Superior temporal gyrus (tissue), 1 donor: Measurements from ENCODE around the gene LIN37.
"Not testable (repeated sequence)": the region's sequence is repeated elsewhere in the genome, so short reads cannot be mapped to it uniquely, and the experiment has no call there.

Experiments used
- DNase-seq: peaks from one replicate; pipeline ENCODE4 v3.0.0-alpha.2; 2016; ENCODE audit errors: extremely low spot score

LIN37 gene

DNA sequence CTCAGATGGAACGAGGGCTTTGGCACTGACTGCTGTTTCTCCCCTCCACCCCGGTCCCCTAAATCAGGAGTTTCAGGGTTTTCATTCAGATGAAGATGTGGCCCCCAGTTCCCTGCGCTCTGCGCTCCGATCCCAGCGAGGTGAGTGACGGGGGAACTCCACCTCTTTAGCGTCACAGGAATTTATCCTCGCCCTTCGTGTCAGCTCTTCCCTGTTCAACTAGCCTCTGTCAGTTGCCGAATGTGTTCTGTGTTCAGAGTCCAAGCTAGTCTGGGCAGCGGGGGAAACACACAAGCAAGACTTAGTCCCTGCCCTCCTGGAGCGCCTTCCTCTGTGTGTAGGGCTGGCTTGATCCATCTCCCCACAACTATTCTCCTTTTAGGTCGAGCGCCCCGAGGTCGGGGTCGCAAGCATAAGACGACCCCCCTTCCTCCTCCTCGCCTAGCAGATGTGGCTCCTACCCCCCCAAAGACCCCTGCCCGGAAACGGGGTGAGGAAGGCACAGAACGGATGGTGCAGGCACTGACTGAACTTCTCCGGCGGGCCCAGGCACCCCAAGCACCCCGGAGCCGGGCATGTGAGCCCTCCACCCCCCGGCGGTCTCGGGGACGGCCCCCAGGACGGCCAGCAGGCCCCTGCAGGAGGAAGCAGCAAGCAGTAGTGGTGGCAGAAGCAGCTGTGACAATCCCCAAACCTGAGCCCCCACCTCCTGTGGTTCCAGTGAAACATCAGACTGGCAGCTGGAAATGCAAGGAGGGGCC is 28.8 kb upstream of the LIN37 start:
- no peak for DNase-seq

DNA sequence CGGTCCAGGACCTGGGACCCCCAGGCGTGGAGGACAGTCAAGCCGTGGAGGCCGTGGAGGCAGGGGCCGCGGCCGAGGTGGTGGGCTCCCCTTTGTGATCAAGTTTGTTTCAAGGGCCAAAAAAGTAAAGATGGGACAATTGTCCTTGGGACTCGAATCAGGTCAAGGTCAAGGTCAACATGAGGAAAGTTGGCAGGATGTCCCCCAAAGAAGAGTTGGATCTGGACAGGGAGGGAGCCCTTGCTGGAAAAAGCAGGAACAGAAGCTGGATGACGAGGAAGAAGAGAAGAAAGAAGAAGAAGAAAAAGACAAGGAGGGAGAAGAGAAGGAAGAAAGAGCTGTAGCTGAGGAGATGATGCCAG is 28.2 kb upstream of the LIN37 start:
- no peak for DNase-seq

DNA sequence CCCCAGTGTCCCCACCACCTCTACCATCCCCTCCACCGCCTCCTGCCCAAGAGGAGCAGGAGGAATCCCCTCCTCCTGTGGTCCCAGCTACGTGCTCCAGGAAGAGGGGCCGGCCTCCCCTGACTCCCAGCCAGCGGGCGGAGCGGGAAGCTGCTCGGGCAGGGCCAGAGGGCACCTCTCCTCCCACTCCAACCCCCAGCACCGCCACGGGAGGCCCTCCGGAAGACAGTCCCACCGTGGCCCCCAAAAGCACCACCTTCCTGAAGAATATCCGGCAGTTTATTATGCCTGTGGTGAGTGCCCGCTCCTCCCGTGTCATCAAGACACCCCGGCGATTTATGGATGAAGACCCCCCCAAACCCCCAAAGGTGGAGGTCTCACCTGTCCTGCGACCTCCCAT is 27.7 kb upstream of the LIN37 start:
- no peak for DNase-seq

DNA sequence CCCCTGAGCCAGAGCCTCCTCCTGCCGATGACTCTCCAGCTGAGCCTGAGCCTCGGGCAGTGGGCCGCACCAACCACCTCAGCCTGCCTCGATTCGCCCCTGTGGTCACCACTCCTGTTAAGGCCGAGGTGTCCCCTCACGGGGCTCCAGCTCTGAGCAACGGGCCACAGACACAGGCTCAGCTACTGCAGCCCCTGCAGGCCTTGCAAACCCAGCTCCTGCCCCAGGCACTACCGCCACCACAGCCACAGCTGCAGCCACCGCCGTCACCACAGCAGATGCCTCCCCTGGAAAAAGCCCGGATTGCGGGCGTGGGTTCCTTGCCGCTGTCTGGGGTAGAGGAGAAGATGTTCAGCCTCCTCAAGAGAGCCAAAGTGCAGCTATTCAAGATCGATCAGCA is 27.0 kb upstream of the LIN37 start:
- DNase-seq, result no peak

DNA sequence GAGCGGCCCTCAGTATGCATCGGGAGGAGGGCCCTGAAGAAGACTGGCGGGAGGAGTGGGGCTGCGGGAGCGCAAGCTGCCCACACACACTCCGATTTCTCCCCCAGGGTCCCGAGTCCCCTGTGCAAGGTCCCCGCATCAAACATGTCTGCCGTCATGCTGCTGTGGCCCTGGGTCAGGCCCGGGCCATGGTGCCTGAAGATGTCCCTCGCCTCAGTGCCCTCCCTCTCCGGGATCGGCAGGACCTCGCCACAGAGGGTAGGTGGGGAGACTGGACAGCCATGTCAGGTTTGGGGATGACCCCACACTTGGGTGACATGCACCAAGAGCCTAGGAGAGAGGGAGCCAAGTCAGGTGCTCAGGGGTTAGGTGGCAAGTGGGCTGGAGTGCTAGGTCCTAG is 25.9 kb upstream of the LIN37 start:
- DNase-seq, result no peak

DNA sequence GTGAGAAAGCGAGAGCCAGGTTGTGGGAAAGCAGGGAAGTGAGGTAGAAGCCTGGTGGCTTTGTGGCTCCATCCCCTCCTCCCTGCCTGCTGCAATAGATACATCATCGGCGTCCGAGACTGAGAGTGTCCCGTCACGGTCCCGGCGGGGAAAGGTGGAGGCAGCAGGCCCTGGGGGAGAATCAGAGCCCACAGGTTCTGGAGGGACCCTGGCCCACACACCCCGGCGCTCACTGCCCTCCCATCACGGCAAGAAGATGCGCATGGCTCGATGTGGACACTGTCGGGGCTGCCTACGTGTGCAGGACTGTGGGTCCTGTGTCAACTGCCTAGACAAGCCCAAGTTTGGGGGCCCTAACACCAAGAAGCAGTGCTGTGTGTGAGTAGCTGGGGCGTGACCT is 25.5 kb upstream of the LIN37 start:
- DNase-seq, result no peak

DNA sequence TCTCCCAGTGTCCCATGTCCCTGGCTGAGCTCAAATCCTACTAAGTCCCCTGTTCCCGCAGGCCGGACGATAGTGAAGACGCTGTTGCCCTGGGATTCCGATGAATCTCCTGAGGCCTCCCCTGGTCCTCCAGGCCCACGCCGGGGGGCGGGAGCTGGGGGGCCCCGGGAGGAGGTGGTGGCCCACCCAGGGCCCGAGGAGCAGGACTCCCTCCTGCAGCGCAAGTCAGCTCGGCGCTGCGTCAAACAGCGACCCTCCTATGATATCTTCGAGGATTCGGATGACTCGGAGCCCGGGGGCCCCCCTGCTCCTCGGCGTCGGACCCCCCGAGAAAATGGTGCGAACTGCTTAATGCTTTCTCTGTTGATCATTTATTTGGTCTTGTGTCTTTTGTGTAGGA is 24.7 kb upstream of the LIN37 start:
- no peak for DNase-seq

DNA sequence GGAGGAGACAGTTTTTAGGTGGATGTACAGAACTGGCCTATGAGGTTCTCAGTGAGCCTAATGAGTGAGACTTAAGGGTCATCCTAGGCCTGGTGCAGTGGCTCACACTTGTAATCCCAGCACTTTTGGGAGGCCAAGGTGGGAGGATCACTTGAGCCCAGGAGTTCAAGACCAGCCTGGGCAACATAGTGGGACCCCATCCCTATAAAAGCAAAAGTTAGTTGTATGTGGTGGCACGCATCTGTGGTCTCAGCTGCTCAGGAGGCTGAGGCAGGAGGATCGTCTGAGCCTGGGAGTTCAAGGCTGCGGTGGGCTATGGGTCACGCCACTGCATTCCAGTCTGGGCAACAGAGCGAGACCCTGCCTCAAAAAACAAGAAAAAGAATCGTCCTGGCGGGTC is 24.2 kb upstream of the LIN37 start:
- DNase-seq, result not testable (repeated sequence)

DNA sequence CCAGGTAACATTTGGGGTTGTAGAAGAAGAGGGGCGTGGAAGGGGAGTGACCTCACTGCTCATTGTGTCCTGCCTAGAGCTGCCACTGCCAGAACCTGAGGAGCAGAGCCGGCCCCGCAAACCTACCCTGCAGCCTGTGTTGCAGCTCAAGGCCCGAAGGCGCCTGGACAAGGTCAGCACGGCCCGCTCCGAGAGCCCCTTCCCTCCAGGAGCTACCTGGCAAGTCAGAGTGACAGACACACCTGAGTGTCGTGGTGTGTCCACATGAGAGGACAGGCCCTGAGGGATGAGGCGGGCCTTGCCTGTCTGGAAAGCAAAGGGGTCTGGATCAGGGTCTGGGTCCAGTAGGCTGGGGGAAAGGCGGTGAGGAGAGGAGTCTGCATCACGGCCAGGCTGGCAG is 23.8 kb upstream of the LIN37 start:
- no peak for DNase-seq

DNA sequence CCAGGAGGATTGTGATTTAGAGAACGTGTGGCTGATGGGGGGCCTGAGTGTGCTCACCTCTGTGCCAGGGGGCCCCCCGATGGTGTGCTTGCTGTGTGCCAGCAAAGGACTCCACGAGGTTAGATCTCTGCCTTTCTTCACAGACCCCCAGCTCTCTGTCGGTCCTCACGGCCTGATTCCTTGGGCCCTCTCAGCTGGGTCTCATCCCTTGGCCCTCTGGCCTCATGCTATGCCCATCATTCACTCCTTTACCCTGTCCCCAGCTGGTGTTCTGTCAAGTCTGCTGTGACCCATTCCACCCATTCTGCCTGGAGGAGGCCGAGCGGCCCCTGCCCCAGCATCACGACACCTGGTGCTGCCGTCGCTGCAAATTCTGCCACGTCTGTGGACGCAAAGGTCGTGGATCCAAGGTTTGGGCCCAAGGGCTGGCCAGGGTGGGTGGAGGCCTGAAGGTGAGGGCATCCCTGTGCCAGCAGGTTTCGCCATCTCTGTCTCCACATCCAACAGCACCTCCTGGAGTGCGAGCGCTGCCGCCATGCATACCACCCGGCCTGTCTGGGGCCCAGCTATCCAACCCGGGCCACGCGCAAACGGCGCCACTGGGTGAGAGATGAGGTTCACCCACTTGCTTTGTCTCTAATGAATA is 23.0 kb upstream of the LIN37 start:
- DNase-seq, result no peak

DNA sequence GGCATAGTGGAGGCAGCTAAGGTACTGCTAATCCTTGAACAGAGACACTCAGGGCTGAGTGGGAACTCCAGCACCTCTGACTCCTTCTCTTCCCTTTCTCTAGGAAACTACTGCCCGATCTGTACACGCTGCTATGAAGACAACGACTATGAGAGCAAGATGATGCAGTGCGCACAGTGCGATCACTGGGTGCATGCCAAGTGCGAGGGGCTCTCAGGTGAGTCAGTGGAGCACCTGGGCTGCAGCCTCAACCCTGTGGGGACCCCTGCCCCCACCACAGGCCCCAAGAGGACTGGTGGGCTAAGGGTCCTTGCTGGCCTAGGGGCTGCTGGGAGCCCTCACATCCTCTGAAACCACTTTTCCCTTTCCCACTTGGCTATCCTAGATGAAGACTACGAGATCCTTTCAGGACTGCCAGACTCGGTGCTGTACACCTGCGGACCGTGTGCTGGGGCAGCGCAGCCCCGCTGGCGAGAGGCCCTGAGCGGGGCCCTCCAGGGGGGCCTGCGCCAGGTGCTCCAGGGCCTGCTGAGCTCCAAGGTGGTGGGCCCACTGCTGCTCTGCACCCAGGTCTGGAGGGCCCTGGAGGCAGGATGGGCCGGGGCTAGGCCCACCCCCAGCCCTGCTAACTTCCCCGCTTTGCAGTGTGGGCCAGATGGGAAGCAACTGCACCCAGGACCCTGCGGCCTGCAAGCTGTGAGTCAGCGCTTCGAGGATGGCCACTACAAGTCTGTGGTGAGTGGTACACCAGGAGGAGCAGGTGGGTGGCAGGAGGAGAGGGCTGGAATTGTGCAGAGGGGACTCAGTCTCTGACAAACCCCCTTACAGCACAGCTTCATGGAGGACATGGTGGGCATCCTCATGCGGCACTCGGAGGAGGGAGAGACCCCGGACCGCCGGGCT is 21.1 kb upstream of the LIN37 start:
- DNase-seq, result no peak

DNA sequence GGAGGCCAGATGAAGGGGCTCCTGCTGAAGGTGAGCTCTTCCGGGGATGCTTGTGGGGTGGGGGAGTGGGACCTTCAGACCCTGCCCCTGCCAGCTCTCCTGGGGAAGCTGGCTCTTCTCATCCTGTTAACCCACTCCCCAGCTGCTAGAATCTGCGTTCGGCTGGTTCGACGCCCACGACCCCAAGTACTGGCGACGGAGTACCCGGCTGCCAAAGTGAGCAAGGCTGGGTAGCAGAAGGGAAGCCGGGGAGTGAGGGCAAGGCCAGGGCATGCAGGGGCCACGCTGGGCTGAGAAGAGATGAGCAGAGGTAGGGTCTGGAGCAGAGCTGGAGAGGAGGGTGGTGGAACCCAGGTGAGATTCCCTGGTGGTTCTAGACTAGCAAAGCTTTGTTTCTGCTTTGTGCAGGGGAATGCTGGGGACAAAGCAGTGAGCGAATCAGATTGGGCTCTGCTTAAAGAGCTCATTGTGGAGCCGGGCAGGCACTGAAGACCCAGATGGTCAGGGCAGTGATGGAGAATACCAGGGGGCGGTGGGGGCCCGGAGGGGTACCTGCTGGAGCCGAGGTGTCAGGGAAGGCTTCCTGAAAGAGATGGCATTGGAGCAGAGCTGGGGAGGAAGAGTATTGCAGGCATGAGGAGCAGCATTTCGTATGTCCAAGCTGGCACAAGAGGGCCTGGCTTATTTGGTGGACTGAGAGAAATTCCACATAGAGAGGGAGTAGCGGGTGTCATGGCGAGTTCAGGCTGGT is 20.2 kb upstream of the LIN37 start:
- DNase-seq, result no peak

DNA sequence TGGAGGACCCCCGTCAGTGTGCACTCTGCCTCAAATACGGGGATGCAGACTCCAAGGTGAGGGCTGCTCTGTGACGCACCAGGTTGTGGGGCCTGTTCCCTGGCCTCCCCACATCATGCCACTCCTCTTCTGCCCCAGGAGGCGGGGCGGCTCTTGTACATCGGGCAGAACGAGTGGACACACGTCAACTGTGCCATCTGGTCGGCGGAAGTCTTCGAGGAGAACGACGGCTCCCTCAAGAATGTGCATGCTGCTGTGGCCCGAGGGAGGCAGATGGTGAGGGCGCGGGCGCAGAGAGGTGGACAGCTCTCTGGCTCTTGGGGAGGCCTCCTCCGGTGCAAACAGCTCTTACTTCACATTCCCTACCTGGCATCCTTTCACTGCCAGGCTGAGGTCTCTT is 19.4 kb upstream of the LIN37 start:
- DNase-seq, result no peak

DNA sequence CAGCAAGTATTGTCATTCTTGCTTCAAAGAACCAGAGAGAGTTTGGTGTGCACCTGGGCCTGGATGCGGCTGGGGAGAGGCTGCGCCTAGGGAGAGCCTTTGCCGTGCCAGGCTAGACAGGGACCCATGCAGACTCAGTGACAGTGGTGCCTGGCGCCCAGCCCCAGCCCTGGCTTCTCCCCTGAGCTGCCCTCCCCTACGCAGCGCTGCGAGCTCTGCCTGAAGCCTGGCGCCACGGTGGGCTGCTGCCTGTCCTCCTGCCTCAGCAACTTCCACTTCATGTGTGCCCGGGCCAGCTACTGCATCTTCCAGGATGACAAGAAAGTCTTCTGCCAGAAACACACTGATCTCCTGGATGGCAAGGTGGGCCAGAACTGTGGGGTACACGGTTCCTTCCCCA is 18.6 kb upstream of the LIN37 start:
- no peak for DNase-seq

DNA sequence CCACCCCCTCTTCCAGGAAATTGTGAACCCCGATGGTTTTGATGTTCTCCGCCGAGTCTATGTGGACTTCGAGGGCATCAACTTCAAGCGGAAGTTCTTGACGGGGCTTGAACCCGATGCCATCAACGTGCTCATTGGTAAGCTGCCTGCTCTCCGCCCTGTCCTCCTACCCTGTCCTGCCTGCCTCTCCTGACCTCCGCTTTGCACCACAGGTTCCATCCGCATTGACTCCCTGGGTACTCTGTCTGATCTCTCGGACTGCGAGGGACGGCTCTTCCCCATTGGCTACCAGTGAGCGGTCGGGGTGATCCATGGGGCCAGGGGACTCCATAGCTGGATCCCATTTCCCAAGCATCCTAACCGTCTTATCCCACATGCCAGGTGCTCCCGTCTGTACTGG is 18.1 kb upstream of the LIN37 start:
- DNase-seq, result no peak

DNA sequence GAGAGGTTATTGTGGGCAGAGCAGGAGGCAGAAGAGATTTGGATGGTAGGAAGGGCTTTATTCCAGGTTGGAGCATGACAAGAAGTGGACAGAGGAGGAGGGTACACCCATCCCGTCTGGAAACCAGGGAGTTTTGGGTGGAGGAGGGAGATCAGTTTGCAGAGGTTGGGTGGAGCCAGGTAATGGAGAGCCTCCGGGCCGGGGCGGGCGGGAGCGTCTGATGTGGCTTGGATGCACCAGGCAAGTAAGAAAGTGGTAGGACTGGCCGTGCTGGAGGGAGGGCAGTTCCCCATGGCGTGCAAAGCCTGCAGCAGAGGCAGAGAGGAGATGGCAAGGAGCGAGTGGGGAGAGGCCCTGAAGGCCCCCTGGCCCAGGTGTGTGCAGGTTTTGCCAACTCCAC is 17.0 kb upstream of the LIN37 start:
- DNase-seq, result no peak

DNA sequence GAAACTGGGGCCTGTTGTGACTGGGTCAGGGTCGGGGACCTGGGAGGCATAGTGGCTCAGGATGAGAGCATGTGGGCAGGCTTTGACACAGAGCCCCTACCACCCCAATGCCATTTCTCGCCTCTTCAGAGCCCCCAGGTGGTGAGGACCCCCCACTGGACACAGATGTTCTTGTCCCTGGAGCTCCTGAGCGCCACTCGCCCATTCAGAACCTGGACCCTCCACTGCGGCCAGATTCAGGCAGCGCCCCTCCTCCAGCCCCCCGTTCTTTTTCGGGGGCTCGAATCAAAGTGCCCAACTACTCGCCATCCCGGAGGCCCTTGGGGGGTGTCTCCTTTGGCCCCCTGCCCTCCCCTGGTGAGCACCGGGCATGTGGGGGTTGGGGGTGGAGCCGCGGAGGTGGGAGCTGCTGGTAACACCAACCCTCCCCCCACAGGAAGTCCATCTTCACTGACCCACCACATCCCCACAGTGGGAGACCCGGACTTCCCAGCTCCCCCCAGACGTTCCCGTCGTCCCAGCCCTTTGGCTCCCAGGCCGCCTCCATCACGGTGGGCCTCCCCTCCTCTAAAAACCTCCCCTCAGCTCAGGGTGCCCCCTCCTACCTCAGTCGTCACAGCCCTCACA is 16.5 kb upstream of the LIN37 start:
- no peak for DNase-seq

DNA sequence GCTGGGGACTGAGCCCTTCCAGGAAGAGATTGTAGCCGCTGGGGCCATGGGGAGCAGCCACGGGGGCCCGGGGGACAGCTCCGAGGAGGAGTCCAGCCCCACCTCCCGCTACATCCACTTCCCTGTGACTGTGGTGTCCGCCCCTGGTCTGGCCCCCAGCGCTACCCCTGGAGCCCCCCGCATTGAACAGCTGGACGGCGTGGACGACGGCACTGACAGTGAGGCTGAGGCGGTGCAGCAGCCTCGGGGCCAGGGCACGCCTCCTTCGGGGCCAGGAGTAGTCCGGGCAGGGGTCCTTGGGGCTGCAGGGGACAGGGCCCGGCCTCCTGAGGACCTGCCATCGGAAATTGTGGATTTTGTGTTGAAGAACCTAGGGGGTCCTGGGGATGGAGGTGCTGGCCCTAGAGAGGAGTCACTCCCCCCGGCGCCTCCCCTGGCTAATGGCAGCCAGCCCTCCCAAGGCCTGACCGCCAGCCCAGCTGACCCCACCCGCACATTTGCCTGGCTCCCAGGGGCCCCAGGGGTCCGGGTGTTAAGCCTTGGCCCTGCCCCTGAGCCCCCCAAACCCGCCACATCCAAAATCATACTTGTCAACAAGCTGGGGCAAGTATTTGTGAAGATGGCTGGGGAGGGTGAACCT is 15.7 kb upstream of the LIN37 start:
- no peak for DNase-seq

DNA sequence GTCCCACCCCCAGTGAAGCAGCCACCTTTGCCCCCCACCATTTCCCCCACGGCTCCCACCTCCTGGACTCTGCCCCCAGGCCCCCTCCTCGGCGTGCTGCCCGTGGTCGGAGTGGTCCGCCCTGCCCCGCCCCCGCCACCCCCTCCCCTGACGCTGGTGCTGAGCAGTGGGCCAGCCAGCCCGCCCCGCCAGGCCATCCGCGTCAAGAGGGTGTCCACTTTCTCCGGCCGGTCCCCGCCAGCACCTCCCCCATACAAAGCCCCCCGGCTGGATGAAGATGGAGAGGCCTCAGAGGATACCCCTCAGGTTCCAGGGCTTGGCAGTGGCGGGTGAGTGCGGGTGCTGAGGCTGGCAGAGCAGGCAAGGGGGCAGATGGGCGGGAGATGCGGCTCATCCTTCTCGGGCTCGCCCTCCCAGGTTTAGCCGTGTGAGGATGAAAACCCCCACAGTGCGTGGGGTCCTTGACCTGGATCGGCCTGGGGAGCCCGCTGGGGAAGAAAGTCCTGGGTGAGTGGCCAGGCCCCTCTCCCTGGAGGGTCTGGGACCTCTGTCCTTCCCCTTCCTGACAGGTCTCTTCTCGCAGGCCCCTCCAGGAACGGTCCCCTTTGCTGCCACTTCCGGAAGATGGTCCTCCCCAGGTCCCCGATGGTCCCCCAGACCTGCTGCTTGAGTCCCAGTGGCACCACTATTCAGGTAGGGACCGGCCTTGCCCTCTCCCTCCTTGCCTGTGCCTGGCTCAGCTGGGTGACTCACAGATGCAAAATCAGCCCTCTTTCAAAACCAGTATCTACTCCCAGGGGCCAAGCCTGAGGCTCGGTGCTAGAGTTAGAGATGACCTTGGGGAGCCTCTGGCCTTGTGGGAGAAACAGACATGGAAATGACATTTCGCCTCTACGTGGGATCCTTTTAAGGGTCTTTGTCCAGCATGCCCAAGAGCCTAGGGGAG is 14.9 kb upstream of the LIN37 start:
- no peak for DNase-seq

DNA sequence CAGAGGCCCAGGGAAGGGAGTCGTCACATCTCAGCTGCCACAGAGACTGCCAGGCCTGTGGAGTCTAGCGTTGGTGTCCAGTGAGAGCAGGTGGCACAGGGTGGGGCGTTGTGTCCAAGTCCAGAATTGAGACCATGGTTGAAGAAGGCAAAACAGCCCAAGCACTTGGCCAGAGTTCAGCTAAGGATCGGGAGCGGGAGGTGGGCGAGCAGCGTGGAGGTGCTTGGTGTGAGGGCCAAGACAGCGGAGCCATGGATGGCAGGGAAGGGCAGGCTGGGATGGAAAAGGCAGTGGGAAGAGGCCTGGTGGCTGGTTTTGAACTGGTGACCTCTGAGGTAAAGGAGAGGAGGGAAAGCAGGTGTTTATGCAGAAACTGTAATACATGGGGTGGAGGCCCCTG is 14.1 kb upstream of the LIN37 start:
- no peak for DNase-seq
